ENCODE data around the gene GALNT13. TPM values are rescaled to one million over a fixed set of nuclear protein-coding genes. Genes with fewer than 3 reads are reported as not detected.

Gene GALNT13
- total RNA-seq, 2 donors from 2014 or later: 0.33 to 5.7 TPM

DNA sequence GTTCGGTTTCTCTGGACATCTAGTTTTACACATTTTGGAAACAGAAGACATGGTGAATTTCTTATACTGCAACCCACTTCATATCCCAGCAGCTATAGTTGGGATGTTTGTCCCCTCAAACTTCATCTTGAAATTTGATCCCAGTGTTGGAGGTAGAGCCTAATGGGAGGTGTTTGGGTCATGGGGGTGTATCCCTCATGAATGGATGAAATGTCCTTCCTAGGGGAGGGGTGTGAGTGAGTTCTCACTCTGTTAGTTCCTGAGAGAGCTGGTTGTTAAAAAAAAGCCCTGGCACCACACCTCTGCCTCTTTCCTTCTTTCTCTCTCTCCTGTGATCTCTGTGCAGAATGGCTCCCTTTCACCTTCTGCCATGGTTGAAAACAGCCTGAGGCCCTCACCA is 457.8 kb downstream of the GALNT13 start:
- Histone ChIP-seq H3K36me3 (replicated peaks in 1 of 2; ENCODE audit: insufficient read depth in 1 of 2, low read depth in 2 of 2) (no peaks in the 10 kb centered on the region), H3K9me3 (no peaks in the 10 kb centered on the region), H3K4me1 (no peaks in the 10 kb centered on the region), H3K27me3 (no peaks in the 10 kb centered on the region), H3K27ac (no peak overlapping the region), H3K4me3 (no peak overlapping the region)
- no peak for TF ChIP-seq POLR2A (IDR thresholded peaks at IDR 0.05)
- TF ChIP-seq, protein P1, sequence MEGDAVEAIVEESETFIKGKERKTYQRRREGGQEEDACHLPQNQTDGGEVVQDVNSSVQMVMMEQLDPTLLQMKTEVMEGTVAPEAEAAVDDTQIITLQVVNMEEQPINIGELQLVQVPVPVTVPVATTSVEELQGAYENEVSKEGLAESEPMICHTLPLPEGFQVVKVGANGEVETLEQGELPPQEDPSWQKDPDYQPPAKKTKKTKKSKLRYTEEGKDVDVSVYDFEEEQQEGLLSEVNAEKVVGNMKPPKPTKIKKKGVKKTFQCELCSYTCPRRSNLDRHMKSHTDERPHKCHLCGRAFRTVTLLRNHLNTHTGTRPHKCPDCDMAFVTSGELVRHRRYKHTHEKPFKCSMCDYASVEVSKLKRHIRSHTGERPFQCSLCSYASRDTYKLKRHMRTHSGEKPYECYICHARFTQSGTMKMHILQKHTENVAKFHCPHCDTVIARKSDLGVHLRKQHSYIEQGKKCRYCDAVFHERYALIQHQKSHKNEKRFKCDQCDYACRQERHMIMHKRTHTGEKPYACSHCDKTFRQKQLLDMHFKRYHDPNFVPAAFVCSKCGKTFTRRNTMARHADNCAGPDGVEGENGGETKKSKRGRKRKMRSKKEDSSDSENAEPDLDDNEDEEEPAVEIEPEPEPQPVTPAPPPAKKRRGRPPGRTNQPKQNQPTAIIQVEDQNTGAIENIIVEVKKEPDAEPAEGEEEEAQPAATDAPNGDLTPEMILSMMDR (IDR thresholded peaks at IDR 0.05): no peak
- intact Hi-C loops (cut with DNase I): no loop called here
- ATAC-seq: no peak
- no peak for DNase-seq
- 79 to 83% methylated on average over 1 of the region's 1 CpG for WGBS, 2 donors

DNA sequence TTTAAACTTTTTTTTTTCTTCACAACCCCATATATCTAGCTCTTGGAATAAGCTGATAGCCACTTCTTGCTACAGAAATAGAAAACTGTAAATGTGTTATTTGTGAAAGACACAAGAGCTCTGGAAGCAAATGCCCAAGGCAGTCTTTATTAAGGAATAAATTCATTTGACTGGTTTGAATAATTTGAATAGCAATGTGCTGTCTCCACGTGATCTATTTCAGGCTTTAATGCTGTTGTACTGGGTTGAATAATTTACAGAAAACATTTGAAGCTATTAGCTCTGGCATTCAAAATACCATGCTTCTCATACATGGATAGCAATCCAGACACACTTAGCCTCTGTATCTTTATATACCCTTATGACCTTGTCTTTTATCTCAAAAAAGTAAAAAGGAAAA is 460.1 kb downstream of the GALNT13 start:
- H3K27me3 ChIP-seq: no peaks in the 10 kb centered on the region
- DNase-seq (no peak), ATAC-seq (no peak)
- H3K4me3 ChIP-seq: no peak overlapping the region
- no peaks in the 10 kb centered on the region for H3K4me1 ChIP-seq
- no peaks in the 10 kb centered on the region for H3K36me3 ChIP-seq (replicated peaks in 1 of 2; ENCODE audit: insufficient read depth in 1 of 2, low read depth in 2 of 2)
- 13 to 16% methylated on average over 1 of the region's 1 CpG for WGBS, 2 donors
- TF ChIP-seq, protein P1 (IDR thresholded peaks at IDR 0.05): no peak
- no peak for TF ChIP-seq POLR2A (IDR thresholded peaks at IDR 0.05)
- H3K9me3 ChIP-seq: no peaks in the 10 kb centered on the region
- H3K27ac ChIP-seq: no peak overlapping the region
- intact Hi-C loops (cut with DNase I): no loop called here

DNA sequence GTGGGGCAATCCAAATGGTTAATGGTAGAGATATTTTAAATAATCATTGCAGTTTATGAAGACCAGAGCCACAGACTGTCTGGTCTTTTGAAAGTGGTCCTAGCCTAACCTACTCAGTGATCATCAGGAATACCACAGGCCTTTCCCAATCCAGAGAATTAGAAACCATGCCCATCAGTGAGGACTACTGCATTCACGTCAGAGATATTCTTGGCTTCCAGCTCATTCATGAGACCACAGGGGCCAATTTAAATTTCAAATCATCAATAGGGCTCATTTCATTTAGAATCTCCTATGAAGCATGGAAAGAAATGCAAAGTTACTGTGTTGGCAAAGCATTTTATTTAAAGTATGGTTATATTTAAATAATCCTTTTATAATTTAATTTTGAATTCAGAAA is 464.5 kb downstream of the GALNT13 start:
- WGBS, 2 donors: 59 to 79% methylated on average over 1 of the region's 1 CpG
- TF ChIP-seq POLR2A (IDR thresholded peaks at IDR 0.05): no peak
- TF ChIP-seq, protein P1 (IDR thresholded peaks at IDR 0.05): no peak
- Histone ChIP-seq H3K4me1 (no peaks in the 10 kb centered on the region), H3K27ac (no peak overlapping the region), H3K36me3 (replicated peaks in 1 of 2; ENCODE audit: insufficient read depth in 1 of 2, low read depth in 2 of 2) (no peaks in the 10 kb centered on the region), H3K27me3 (no peaks in the 10 kb centered on the region), H3K4me3 (no peak overlapping the region), H3K9me3 (no peaks in the 10 kb centered on the region)
- intact Hi-C loops (cut with DNase I): no loop called here
- ATAC-seq: no peak
- DNase-seq: no peak

DNA sequence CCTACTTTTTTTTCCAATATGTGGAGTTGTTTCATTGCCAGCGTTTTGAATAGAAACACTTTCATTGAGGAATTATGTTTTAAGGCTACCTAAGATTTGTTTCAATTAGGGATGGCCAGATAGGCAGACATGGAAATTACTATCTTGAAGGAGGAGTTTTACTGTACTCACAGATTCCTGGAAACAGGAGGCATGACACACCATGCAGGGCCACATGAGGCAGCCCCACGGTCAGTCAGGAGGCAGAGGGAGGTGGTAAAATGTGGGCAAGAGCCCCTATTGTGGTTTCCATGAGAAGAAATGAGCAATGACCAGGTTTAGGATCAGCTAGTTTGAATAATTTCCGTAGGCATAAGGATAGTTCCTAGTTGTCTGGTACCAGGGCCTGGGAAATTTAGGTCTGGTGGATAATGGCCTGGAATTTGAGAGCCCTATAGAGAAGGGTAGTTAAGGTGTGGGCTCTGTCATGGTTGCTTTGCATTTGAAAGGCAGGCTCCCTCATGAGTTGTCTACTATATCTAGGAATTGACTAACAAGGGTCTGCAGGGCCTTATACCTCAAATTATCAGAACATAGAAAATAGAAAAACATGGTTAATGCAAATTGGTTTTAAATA is 466.7 kb downstream of the GALNT13 start:
- WGBS, 2 donors: 47 to 63% methylated on average over 2 to 3 of the region's 3 CpGs
- TF ChIP-seq POLR2A (IDR thresholded peaks at IDR 0.05): no peak
- TF ChIP-seq, protein P1 (IDR thresholded peaks at IDR 0.05): no peak
- H3K4me3 ChIP-seq: no peak overlapping the region
- no peaks in the 10 kb centered on the region for H3K4me1 ChIP-seq
- no peaks in the 10 kb centered on the region for H3K36me3 ChIP-seq (replicated peaks in 1 of 2; ENCODE audit: insufficient read depth in 1 of 2, low read depth in 2 of 2)
- no peaks in the 10 kb centered on the region for H3K9me3 ChIP-seq
- ATAC-seq: no peak
- no peak for DNase-seq
- no peaks in the 10 kb centered on the region for H3K27me3 ChIP-seq
- H3K27ac ChIP-seq: no peak overlapping the region
- intact Hi-C loops (cut with DNase I): no loop called here

DNA sequence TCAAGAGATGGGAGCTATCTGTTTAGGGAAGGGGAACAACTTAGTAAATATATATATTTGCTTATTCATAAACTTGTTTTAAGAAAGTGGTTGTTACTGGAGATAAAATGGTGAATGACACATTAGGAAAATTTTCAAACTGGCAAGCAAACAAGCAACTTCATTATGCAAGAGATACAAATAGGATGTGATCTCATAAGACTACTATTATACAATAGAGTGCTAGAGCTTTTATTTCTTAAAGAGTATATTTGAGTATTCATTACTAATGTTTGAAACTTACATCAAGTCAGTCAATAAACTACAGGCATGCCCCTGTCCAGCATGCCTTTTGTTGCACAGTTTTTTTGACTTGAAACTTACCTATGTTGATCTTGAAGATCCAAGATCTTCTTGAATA is 471.6 kb downstream of the GALNT13 start:
- Histone ChIP-seq H3K4me3 (no peak overlapping the region), H3K27ac (no peak overlapping the region), H3K4me1 (no peaks in the 10 kb centered on the region), H3K9me3 (no peaks in the 10 kb centered on the region), H3K36me3 (replicated peaks in 1 of 2; ENCODE audit: insufficient read depth in 1 of 2, low read depth in 2 of 2) (no peaks in the 10 kb centered on the region), H3K27me3 (no peaks in the 10 kb centered on the region)
- intact Hi-C loops (cut with DNase I): no loop called here
- DNase-seq: no peak
- no peak for ATAC-seq
- TF ChIP-seq, protein P1 (IDR thresholded peaks at IDR 0.05): no peak
- no peak for TF ChIP-seq POLR2A (IDR thresholded peaks at IDR 0.05)
